ENCODE results near the gene NUDT14. TPM values are rescaled to one million over a fixed set of nuclear protein-coding genes. Genes with fewer than 3 reads are reported as not detected.

The NUDT14 gene
- polyA plus RNA-seq, 3 donors, result 22.0 to 37.4 (median 23.9) TPM

- no peaks in the 10 kb centered on the region for H3K4me1 Mint-ChIP-seq
- H3K79me2 ChIP-seq (ENCODE audit: insufficient read depth, low read length), result no peaks in the 10 kb centered on the region
- no peak overlapping the region for H3K27ac Mint-ChIP-seq
These were observed 18.5 kb downstream of the NUDT14 start for GRCh38 chr14:105162669-105162979.

GRCh38 chr14:105161964-105162668 lies 19.0 kb downstream of the NUDT14 start:
- no peaks in the 10 kb centered on the region for H3K4me1 Mint-ChIP-seq
- H3K27me3 Mint-ChIP-seq (ENCODE audit: low read depth in 3 of 3), result peaks cover 18 to 26% (median 22%) of the 10 kb centered on the region in 3 donors
- no peak overlapping the region for H3K4me3 Mint-ChIP-seq
- Histone ChIP-seq H3K4me3 (replicated peaks in 1 of 3; ENCODE audit: low read depth in 2 of 3, low read length in 3 of 3) (no peak overlapping the region), H2AFZ (ENCODE audit: insufficient read depth, low read depth, low read length, poor library complexity, severe bottlenecking) (no peak overlapping the region), H4K20me1 (ENCODE audit: insufficient read depth, low read length) (no peaks in the 10 kb centered on the region), H3K4me2 (replicated peaks; ENCODE audit: extremely low read depth, low read length, poor library complexity, severe bottlenecking) (no peak overlapping the region), H3K9me3 (replicated peaks in 1 of 2; ENCODE audit: control insufficient read depth in 1 of 2, insufficient read depth in 1 of 2, low read length in 2 of 2) (no peaks in the 10 kb centered on the region), H3K27ac (ENCODE audit: low read depth in 1 of 2, low read length in 2 of 2) (no peak overlapping the region), H3K9ac (ENCODE audit: insufficient read depth, low read length, poor library complexity, severe bottlenecking) (no peak overlapping the region), H3K79me2 (ENCODE audit: insufficient read depth, low read length) (no peaks in the 10 kb centered on the region), H3K4me1 (ENCODE audit: control insufficient read depth in 1 of 2, insufficient read depth in 2 of 2, low read length in 2 of 2) (no peaks in the 10 kb centered on the region), H3K36me3 (replicated peaks in 1 of 2; ENCODE audit: control insufficient read depth in 1 of 2, insufficient read depth in 2 of 2, low read length in 2 of 2) (no peaks in the 10 kb centered on the region), H3K27me3 (ENCODE audit: control insufficient read depth in 2 of 2, insufficient read depth in 2 of 2, low read length in 2 of 2) (peaks cover 2 to 11% of the 10 kb centered on the region in 2 donors)
- 83% methylated on average over 7 of the region's 10 CpGs for WGBS (ENCODE audit: insufficient coverage)
- peak in 1 of 3 donors; percentile 38 for DNase-seq
- no peaks in the 10 kb centered on the region for H3K36me3 Mint-ChIP-seq
- no peak for TF ChIP-seq CTCF (IDR thresholded peaks at IDR 0.05)
- intact Hi-C loops (cut with micrococcal nuclease), result no loop called here
- H3K9me3 Mint-ChIP-seq, result peaks cover 0 to 6% (median 0%) of the 10 kb centered on the region in 7 donors
- H3K27ac Mint-ChIP-seq, result no peak overlapping the region

More at GRCh38 chr14:105162669-105162979, 18.5 kb downstream of the NUDT14 start:
- Histone ChIP-seq H3K36me3 (replicated peaks in 1 of 2; ENCODE audit: control insufficient read depth in 1 of 2, insufficient read depth in 2 of 2, low read length in 2 of 2) (no peaks in the 10 kb centered on the region), H2AFZ (ENCODE audit: insufficient read depth, low read depth, low read length, poor library complexity, severe bottlenecking) (no peak overlapping the region), H4K20me1 (ENCODE audit: insufficient read depth, low read length) (no peaks in the 10 kb centered on the region), H3K4me1 (ENCODE audit: control insufficient read depth in 1 of 2, insufficient read depth in 2 of 2, low read length in 2 of 2) (peaks cover 0 to 2% of the 10 kb centered on the region in 2 donors), H3K9ac (ENCODE audit: insufficient read depth, low read length, poor library complexity, severe bottlenecking) (no peak overlapping the region), H3K27me3 (ENCODE audit: control insufficient read depth in 2 of 2, insufficient read depth in 2 of 2, low read length in 2 of 2) (peaks cover 2 to 12% of the 10 kb centered on the region in 2 donors), H3K27ac (ENCODE audit: low read depth in 1 of 2, low read length in 2 of 2) (no peak overlapping the region), H3K4me2 (replicated peaks; ENCODE audit: extremely low read depth, low read length, poor library complexity, severe bottlenecking) (no peak overlapping the region), H3K4me3 (replicated peaks in 1 of 3; ENCODE audit: low read depth in 2 of 3, low read length in 3 of 3) (no peak overlapping the region), H3K9me3 (replicated peaks in 1 of 2; ENCODE audit: control insufficient read depth in 1 of 2, insufficient read depth in 1 of 2, low read length in 2 of 2) (no peaks in the 10 kb centered on the region)
- WGBS (ENCODE audit: insufficient coverage), result 84% methylated on average over 2 of the region's 2 CpGs
- H3K9me3 Mint-ChIP-seq, result peaks cover 0 to 6% (median 0%) of the 10 kb centered on the region in 7 donors
- no peak for TF ChIP-seq CTCF (IDR thresholded peaks at IDR 0.05)
- DNase-seq, result no peak
- H3K4me3 Mint-ChIP-seq, result no peak overlapping the region
- peaks cover 17 to 30% (median 22%) of the 10 kb centered on the region in 3 donors for H3K27me3 Mint-ChIP-seq (ENCODE audit: low read depth in 3 of 3)
- no peaks in the 10 kb centered on the region for H3K36me3 Mint-ChIP-seq
- intact Hi-C loops (cut with micrococcal nuclease), result no loop called here
